Measurements from ENCODE around the gene ERH. TPM values are rescaled to one million over a fixed set of nuclear protein-coding genes. Genes with fewer than 3 reads are reported as not detected.
A peak's percentile ranks its signal among the peaks of the same experiment; 100 is the strongest.

ERH gene
- total RNA-seq, 1 donor from 2014 or later, result 308 TPM

DNA sequence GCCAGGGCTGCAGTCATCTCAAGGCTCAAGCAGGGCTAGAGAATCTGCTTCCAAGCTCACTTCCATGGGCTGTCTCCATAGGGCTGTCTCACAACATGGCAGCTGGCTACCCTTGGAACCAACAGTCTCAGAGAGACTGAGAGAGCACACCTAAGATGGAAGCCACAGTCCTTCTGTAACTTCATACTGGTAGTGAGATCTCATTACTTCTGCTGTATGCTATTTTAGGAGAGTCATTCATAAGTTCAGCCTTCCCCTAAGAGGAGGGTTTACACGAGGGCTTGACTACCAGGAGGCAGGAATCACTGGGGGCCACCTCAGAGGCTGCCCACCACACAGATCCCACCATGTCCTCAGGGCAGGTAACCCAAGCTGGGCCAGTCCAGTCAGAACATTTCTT lies 29.7 kb downstream of the ERH start:
- Mint-ChIP-seq H3K4me3 (no peak overlapping the region), H3K4me1 (ENCODE audit: unreplicated experiment) (no peaks in the 10 kb centered on the region), H3K27ac (no peak overlapping the region), H3K9me3 (no peaks in the 10 kb centered on the region), H3K36me3 (peaks cover 3% of the 10 kb centered on the region), H3K27me3 (peaks cover 5% of the 10 kb centered on the region)
- DNase-seq (ENCODE audit: extremely low spot score, unreplicated experiment), result no peak
- TF ChIP-seq, protein P1, sequence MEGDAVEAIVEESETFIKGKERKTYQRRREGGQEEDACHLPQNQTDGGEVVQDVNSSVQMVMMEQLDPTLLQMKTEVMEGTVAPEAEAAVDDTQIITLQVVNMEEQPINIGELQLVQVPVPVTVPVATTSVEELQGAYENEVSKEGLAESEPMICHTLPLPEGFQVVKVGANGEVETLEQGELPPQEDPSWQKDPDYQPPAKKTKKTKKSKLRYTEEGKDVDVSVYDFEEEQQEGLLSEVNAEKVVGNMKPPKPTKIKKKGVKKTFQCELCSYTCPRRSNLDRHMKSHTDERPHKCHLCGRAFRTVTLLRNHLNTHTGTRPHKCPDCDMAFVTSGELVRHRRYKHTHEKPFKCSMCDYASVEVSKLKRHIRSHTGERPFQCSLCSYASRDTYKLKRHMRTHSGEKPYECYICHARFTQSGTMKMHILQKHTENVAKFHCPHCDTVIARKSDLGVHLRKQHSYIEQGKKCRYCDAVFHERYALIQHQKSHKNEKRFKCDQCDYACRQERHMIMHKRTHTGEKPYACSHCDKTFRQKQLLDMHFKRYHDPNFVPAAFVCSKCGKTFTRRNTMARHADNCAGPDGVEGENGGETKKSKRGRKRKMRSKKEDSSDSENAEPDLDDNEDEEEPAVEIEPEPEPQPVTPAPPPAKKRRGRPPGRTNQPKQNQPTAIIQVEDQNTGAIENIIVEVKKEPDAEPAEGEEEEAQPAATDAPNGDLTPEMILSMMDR (conservative IDR thresholded peaks at IDR 0.05), result no peak

DNA sequence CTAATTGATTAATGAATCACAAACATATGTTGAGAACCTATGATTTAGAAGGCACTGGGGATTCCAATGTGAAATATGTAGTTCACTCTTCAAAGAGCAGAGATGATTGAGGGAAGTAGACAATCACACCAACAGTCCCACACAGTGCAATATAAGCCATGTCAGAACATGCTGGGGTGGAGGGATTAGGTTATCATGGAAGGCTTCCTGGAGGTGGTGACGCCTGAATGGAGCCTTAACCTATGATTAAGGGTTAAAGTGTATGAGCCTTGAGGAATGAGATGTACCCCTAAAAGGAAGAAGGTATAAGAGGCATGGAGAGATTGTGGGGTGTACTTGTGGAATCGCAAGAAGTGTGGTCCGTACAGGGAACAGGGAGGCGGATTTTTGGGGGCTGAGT lies 31.3 kb downstream of the ERH start:
- Mint-ChIP-seq H3K4me3 (no peak overlapping the region), H3K4me1 (ENCODE audit: unreplicated experiment) (no peaks in the 10 kb centered on the region), H3K27me3 (peaks cover 5% of the 10 kb centered on the region), H3K36me3 (no peaks in the 10 kb centered on the region), H3K9me3 (no peaks in the 10 kb centered on the region), H3K27ac (no peak overlapping the region)
- no peak for DNase-seq (ENCODE audit: extremely low spot score, unreplicated experiment)
- TF ChIP-seq, protein P1 (conservative IDR thresholded peaks at IDR 0.05), result no peak

DNA sequence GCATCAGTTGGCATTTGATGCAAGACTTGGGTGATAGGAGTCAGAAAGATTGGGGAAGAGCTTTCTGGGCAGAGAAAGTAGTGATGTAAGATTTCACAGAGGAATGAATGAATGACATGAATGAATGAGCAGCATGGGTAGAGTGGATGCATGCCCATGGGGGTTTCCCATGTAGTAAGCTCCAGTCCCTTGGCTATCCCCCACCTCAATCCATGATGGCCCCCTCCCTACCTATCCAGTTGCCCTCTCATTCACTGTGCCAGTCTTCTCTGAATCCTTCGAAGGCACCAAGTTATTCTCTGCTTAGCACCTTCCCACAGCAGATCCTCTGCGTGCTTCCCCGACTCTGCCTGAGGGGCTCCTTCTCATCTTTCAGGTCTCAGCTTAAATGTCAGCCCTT lies 32.0 kb downstream of the ERH start:
- TF ChIP-seq, protein P1 (conservative IDR thresholded peaks at IDR 0.05), result no peak
- Mint-ChIP-seq H3K4me3 (no peak overlapping the region), H3K9me3 (no peaks in the 10 kb centered on the region), H3K27me3 (peaks cover 9% of the 10 kb centered on the region), H3K36me3 (no peaks in the 10 kb centered on the region), H3K27ac (no peak overlapping the region), H3K4me1 (ENCODE audit: unreplicated experiment) (no peaks in the 10 kb centered on the region)
- no peak for DNase-seq (ENCODE audit: extremely low spot score, unreplicated experiment)

DNA sequence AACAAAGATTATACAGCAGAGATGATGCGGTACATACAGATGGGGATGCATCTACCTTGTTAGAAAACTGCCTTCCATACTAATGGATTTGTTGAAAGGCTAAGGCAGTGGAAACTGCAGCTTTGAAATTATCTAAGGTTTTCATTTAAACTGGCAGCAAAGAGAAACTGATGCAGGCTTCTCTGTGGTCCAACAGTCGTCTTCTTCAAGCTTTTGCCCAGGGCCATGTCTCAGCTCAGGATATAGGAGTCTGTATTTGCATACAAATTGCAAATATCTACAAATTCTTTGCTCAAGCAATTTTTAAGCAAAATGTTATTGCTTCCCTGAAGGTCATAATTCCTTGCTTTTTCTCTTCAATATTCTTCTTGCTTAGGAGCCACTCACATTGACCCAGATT lies 33.7 kb downstream of the ERH start:
- no peaks in the 10 kb centered on the region for H3K4me1 Mint-ChIP-seq (ENCODE audit: unreplicated experiment)
- H3K36me3 Mint-ChIP-seq, result no peaks in the 10 kb centered on the region
- no peak overlapping the region for H3K27ac Mint-ChIP-seq
- H3K4me3 Mint-ChIP-seq, result no peak overlapping the region
- no peak for DNase-seq (ENCODE audit: extremely low spot score, unreplicated experiment)
- peaks cover 10% of the 10 kb centered on the region for H3K27me3 Mint-ChIP-seq
- no peaks in the 10 kb centered on the region for H3K9me3 Mint-ChIP-seq
- TF ChIP-seq, protein P1 (conservative IDR thresholded peaks at IDR 0.05), result no peak

DNA sequence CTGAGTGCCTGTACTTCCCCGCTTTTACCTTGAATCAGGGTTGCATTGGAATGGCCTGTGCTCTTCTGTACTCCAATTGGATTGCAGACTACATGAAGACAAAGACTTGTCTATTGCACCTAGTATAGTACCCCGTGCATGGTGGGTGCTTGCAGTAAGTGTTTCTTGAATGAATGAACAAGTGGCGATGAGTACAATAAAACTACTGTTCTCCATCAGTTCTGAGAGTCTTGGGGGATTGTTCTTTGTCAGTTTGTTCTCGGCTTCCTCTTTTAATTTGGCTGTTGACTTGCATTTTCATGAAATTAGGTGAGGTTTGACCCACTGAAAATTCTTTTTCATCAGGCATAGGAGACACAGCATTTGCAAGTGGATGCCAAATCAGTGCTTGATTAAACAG lies 34.1 kb downstream of the ERH start:
- no peak for DNase-seq (ENCODE audit: extremely low spot score, unreplicated experiment)
- H3K27me3 Mint-ChIP-seq, result peaks cover 10% of the 10 kb centered on the region
- TF ChIP-seq, protein P1 (conservative IDR thresholded peaks at IDR 0.05), result no peak
- no peaks in the 10 kb centered on the region for H3K9me3 Mint-ChIP-seq
- H3K27ac Mint-ChIP-seq, result no peak overlapping the region
- H3K36me3 Mint-ChIP-seq, result no peaks in the 10 kb centered on the region
- no peaks in the 10 kb centered on the region for H3K4me1 Mint-ChIP-seq (ENCODE audit: unreplicated experiment)
- no peak overlapping the region for H3K4me3 Mint-ChIP-seq

DNA sequence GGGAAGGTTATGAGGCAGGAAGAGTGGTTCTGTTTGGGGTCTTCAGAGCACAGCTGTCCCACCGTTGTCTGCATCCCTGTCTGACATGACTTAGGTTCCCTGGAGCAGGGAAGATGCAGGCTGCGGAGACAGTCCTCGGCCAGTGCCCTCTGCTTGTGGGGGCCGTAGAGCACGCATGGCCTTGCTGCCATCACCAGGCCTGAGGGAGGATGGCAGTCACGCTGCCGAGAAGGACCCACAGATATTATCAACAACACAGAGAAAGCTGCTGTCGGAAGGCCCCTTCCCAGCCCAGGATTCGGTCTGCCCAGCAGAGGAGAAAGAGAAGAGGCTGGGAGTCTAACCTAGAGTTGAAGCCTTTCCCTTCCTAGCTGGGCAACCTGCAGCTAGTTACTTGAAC lies 35.0 kb downstream of the ERH start:
- no peak for DNase-seq (ENCODE audit: extremely low spot score, unreplicated experiment)
- Mint-ChIP-seq H3K9me3 (no peaks in the 10 kb centered on the region), H3K36me3 (no peaks in the 10 kb centered on the region), H3K27ac (no peak overlapping the region), H3K27me3 (peaks cover 10% of the 10 kb centered on the region), H3K4me3 (no peak overlapping the region), H3K4me1 (ENCODE audit: unreplicated experiment) (no peaks in the 10 kb centered on the region)
- TF ChIP-seq, protein P1 (conservative IDR thresholded peaks at IDR 0.05), result peak; percentile 59

Data from type B pancreatic cell (in vitro differentiated cells).